Forelimb muscle (tissue), 1 donor: ENCODE results near the gene RAB32. TPM values are rescaled to one million over a fixed set of nuclear protein-coding genes. Genes with fewer than 3 reads are reported as not detected.

Experiments
- DNase-seq: peaks from one replicate; pipeline ENCODE4 v3.0.0-alpha.2; 2013; ENCODE audit warnings: low read depth
- polyA plus RNA-seq: library from polyadenylated mRNA; unstranded; fragments of 120-200 nt; gene quantifications from one replicate; pipeline ENCODE4 v1.2.1, GENCODE V29; 2013; ENCODE audit not compliant: insufficient read length

The RAB32 gene
- polyA plus RNA-seq, 1 donor = 11.9 TPM

GRCh38 chr6:146582857-146583256 is 39.2 kb downstream of the RAB32 start:
- no peak for DNase-seq

GRCh38 chr6:146583966-146584365 is 40.3 kb downstream of the RAB32 start:
- DNase-seq = no peak

DNA sequence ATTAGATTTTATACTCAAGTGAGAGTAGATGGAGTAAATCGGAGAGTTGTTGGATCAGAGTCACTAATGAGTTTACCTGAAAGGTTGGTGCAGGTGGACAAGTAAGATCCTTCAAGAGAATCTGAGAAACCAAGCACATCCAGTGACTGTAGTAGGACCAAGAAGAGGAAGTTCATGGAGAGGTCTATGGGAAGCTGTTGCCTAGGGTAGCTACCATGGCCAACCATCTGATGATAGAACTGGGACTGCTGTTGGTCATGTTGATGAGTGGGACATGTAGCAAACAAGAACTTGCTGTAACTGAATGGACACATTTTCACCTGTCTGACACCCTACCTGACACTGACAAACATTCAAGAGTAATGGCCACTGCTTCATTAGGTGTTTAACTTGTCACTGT is 43.8 kb downstream of the RAB32 start:
- no peak for DNase-seq

DNA sequence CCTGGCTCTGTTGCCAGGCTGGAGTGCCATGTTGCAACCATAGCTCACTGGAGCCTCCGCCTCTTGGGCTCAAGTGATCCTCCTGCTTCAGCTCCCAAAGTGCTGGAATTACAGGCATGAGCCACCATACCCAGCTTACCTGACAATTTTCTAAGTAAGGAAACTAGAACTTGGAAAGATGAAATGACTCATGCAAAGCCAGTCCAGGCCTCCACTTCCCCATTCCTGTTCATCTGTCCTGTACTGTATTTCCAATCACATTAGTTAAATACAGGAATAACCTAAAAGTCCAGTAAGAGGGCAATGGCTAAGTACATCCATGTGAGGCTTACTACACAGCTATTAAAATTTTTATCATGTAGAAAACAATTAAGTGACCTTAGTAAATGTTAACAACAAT is 46.9 kb downstream of the RAB32 start:
- no peak for DNase-seq

- DNase-seq = no peak
Measured at GRCh38 chr6:146592451-146592850, 48.8 kb downstream of the RAB32 start.

DNA sequence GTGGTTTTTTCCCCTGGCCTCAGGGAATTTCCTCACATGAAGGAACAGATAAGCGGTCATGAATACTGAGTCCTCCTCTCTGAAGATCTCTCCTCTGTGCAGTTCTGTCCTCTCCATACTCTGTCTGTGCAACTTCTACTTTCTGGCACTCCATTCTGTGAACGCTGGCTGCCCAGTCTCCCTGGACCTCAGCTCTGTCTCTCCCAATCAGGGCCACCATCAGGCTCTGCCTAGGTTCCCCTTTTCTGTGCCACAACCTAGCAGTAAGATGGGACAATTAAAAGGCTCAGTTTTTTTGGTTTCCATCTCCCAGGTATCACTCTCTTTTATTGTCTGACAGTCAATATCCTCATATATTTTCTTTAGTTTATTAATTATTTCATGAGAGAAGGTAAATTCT is 50.4 kb downstream of the RAB32 start:
- DNase-seq = no peak

DNA sequence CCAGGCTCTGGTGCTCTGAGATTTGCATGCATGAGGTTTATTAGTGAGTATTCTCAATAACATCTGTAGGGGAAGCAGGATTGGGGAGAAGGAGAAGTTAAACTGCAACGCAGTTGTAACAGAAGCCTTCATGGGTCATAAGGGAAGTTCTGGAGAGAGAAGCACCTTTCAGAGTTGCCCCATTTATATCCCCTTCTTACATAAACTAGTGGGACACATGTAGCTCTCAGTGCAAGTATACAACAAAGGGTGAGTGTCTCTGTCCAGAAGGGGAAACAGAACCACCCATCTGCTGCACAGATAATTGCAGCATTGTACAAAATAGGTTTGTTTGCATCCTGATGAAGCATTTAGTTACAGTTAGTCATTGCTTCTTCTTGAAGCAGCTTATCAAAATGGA is 50.9 kb downstream of the RAB32 start:
- no peak for DNase-seq

DNA sequence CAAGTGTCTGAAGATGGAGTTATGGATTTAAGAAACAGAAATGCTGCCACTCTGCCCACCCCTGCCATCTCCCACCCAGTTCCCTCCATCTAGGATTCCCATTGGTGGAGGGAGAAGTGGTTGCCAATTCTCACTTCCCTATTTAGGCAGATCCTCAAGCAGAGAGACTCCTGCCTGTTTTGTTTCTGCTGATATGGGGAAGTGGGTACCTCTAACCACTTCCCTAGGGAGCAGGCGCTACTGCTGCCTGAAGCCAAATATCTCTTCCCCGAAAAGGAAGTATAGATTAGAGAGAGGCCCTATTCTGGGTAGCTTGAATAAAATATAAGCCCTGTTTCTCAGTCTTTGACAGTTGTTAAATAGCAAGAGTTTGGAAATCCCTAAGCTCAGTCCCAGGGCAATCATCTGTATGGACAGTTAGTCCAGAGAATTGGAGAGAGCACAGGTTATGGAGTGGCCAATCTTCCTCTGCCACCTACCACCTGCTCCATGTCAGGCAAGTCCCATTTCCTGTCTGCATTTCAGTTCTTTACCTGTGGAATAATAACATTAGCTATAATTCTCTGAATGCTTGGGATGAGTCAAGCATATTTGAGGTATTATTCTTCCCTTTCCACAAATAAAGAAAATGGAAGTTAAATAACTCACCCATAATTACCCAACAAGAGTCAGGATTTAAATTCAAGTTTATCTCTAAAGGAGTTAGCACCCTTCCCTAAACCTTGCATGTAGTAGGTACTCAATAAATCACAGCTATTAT is 52.5 kb downstream of the RAB32 start:
- no peak for DNase-seq

DNA sequence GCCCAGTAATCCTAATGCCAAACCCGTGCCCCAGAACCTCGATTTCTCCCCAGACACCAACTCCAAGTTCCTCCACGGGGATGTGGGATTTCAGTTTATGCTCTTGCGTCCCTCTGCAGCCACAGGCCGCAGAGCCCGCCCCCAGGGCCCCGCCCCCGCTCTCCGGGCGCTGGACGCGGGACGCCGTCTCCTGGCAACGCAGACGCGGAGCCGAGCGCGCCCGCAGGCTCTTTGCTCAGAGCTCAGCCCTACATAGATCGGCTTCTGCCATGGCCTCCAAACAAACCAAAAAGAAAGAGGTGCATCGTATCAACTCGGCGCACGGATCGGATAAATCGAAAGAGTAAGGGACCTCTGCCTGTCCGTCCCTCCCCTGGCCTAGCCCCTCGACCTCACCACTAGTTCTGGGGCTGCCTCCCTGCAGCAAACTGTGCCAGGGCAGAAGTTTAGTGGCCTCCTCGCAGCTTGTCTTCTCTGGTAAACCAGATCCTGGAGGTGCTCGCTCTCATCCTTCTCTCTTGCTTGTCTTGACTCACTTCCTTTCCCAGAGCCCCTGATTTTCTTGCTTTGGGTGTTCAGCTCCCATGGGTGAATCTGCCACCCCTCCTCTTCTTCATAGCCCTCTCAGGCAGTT is 55.3 kb downstream of the RAB32 start, which contains the start of gene ADGB:
Gene ADGB (plus strand): TSS at position 201 of the 634 bp plus-strand sequence. CDS start 69 bp downstream, at position 270.
- DNase-seq = no peak

DNA sequence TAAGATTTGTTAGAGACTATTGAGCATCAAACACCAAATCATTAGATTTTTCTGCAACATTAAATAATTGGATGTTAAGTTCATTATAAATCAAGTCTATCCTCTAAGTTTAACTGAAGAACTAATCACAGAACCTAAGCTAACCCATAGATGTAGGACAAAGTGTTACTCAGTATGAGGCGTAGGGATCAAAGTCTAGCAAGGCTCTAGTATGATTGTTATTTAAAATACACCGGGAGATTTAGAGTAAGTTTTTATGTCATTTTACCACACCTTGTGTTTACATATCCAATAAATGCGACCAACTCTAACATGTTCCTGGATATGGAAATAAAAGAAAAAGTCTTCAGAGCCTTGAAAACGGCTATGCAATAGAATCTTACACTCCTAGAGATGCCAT is 57.7 kb downstream of the RAB32 start:
- DNase-seq = no peak

DNA sequence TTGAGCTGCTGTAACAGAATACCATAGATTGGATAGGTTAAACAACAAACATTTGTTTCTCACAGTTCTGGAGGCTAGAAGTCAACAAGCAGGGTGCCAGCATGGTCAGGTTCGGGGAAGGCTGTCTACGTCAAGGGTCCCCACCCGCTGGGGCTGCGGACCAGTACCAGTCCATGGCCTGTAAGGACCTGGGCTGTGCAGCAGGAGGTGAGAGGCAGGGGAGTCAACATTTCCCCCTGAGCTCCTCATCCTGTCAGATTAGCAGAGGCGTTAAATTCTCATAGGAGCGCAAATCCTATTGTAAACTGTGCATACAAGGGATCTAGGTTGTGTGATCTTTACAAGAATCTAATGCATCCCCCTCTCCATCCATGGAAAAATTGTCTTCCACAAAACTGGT is 58.9 kb downstream of the RAB32 start:
- no peak for DNase-seq

Other genes starting within 250 kb of the RAB32 start
- gene ADGB, start 55.1 kb downstream of the RAB32 start, polyA plus RNA-seq = not detected